ENCODE data around the gene RSPO3.
A peak's percentile ranks its signal among the peaks of the same experiment; 100 is the strongest.
"Not testable (repeated sequence)": the region's sequence is repeated elsewhere in the genome, so short reads cannot be mapped to it uniquely, and the experiment has no call there.

The RSPO3 gene

DNA sequence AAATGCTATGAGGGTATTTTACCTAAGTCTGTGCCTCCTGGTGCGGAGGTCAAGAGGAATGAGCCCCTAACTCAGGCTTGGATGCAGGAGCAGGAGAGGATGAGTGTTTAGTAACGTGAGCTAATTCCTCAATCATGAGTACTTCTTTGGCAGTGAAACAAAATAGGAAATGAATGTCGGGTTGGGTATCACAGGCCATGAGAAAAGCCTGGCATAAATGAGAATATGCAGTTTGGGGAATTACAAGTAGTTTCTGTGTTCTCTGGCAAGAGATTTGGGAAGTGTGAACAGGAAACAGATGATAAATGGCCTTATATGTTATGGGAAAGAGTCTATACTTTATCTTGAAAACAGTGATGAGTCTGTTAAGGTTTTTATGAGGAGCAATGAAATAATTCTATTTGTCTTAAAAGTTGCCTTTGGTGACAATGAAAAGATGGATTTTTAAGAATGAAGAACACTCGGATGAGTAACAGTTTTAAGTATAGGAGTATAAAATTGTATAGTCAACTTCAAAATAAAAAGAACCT, 89.2 kb downstream of the RSPO3 start:
- peak; percentile 6 for DNase-seq

DNA sequence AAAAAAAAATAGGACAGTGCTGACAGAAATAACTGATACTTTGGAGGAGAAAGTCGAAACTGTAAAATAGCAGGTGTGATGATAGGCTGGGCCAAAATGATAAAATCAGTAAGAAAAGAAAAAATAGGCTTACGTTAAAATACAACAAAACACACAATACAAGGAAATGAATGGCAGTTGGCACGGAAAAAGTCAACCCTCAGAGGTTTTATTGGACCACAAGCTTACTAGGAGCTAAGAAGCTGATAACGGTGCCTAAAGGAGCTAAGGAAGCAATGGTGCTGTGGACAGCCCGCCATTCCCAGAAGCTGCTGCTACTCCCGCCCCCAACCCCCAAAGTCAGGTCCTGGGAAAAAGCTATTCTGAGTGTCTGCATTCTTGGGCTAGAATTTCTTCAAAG, 92.3 kb downstream of the RSPO3 start:
- no peak for DNase-seq

DNA sequence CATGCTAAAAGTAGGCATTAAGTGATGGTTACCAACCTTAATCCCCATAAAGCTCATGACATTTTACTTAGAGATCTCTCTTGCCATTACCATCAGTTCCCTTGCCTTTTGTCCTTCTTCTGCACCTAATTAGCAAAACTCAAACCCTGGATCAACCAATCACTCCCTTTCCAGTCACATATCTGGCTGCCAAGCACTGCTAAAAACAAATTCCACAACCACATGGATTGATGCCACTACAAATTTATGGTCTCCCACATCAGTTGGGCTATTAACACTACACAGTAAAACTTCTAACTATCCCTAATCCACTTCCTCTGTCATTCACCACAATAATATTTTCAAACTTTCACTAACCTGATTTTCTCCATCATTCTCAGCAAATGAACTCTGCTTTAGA, 93.9 kb downstream of the RSPO3 start:
- no peak for DNase-seq

DNA sequence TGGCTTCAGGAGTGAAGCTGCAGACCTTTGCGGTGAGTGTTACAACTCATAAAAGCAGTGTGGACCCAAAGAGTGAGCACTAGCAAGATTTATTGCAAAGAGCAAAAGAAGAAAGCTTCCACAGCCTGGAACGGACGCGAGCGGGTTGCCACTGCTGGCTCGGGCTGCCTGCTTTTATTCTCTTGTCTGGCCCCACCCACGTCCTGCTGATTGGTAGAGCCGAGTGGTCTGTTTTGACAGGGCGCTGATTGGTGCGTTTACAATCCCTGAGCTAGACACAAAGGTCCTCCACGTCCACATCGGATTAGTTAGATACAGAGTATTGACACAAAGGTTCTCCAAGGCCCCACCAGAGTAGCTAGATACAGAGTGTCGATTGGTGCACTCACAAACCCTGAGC, 95.6 kb downstream of the RSPO3 start:
- not testable (repeated sequence) for DNase-seq

DNA sequence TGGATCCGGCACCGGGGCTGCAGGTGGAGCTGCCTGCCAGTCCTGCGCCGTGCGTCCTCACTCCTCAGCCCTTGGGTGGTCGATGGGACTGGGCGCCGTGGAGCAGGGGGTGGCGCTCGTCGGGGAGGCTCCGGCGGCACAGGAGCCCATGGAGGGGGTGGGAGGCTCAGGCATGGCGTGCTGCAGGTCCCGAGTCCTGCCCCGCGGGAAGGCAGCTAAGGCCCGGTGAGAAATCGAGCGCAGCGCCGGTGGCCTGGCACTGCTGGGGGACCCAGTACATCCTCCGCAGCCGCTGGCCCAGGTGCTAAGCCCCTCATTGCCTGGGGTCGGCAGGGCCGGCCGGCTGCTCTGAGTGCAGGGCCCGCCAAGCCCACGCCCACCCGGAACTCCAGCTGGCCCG, 96.1 kb downstream of the RSPO3 start:
- DNase-seq: not testable (repeated sequence)

DNA sequence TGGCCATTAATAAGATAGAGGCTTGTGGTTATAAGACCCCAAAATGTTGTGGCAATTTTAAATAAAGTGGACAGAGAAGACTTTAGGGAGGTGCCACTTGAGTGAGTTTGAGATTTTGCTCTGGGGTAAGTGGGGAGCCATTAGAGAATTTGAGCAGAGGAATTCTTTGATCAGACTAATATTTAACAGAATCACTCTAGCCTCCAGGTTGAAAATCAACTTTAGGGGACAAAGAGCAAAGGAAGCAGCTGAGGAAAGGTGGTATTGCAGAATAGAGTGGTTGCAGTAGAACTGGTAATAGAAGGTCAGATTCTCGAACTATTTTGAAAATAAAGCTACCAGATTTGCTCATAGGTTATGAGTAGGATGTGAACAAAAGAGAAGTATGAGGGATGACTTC, 97.5 kb downstream of the RSPO3 start:
- DNase-seq: no peak

DNA sequence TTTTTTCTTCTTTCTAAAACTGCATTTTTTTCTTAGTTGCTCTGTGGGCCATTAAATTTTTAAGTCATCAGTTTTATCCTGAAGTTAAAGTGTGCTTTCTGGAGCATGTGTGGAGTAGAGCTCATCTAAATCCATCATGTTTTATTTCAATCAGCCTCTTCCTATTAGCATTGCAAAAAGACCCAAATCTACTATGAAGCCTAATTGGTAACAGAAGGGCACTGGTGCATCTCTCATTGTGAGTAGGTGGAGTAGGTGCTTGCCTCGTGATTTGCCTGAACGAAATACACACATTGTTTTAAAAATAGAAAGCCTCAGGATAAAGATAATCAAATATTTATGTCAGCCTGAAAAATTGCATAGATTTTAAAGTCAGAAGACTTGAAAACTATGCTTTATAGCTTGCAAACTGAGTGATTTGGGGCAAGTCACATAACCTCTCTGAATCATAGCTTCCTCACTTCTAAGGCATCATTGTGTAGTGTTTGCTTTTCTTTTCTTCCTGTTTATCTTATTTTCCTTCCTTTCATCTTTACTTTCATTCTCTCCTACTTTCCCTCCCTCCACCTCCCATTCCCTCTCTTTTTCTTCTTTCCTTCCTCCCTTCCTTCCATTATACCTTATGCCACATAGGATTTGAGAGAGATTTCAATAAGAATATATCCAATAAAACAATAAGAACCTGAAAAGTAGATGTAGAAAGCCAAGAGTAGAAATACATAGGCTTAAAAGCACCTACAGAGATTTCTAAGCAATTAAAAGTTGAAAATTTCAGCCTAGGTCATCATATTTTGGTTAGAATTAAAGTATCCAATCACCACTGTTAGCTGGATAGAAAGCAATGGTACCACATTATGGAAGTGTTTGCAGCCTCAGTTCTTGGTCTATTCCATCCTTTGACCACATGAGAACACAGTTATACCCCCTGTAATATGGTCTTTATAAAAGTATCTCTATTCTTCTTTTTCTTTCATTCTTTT, 98.6 kb downstream of the RSPO3 start:
- DNase-seq: no peak

DNA sequence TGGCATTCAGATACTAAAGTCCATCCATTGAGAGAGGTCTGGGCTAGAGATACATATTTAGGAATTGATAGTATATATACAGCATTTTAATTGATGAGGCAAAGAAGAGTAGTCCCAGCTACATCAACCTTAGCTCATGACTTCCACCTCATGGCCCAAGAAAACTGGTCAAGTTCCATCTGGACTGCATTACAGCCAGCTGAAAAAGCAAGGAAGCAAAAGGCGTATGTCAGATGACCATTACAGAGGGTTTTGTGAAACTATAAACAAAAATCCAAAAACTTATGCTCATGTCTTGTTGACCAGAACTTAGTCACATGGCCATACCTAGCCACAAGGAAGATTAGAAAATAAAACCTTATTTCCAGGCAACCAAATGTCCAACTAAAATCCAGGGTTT, 101.4 kb downstream of the RSPO3 start:
- no peak for DNase-seq

DNA sequence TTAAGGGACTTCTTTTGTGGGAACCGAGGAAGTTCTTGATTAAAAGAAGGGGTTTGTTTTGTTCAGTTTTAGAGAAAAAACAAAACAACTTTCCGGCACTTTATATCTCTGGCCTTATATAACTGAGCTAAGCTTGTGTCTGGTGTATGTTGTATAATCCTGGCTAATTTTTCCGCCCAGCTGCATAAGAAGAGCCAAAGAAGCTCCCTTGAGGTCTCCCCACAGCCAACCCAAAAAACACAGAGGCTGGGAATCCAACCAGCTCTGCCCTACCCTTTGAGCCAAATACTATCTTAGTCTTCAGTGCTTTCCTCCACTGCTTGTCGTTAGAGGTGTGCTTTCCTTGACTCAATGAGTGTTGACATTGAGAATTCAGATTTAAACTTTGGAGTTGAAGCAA, 102.7 kb downstream of the RSPO3 start:
- DNase-seq: no peak

DNA sequence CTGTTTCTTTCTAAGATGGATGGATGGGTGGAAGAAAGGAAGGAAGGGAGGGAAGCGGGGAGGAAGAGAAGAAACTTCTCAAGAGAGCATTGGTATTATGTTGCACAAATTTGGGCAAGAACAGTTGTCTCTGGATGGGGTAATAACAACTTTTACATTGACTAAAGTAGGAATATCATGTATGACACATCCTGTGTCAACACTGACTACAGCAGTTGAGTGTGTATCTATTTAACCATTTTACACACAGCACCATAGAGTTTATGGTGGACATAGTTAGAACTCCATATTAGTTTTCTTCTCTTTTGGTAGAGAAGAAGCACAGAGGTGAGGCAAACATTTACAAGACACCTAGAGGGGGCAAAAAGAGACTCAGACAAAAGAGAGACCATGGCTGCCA, 103.9 kb downstream of the RSPO3 start:
- no peak for DNase-seq

DNA sequence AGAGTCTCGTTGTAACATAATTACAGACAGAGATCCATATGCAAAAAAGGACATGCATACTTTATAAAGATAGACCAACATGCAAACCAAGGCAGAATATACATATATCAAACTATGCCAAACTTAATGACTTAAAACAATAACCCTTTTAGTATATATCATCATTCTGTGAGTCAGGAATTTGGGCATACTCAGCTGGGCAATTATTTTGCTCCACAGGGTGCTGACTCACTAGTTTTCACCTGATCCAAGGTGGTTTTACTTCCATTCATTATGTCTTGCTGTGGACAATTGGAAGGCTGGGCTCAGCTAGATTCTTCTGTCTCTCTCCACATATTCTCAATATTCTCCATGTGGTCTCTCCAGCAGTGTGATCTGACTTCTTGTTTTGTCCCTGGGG, 107.0 kb downstream of the RSPO3 start:
- DNase-seq: no peak

DNA sequence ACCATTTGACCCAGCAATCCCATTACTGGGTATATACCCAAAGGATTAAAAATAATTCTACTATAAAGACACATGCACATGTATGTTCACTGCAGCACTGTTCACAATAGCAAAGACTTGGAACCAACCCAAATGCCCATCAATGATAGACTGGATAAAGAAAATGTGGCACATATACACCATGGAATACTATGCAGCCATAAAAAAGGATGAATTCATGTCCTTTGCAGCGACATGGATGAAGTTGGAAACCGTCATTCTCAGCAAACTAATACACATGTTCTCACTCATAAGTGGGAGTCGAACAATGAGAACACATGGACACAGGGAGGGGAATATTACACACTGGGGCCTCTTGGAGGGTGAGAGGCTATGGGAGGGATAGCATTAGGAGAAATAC, 115.3 kb downstream of the RSPO3 start:
- not testable (repeated sequence) for DNase-seq

DNA sequence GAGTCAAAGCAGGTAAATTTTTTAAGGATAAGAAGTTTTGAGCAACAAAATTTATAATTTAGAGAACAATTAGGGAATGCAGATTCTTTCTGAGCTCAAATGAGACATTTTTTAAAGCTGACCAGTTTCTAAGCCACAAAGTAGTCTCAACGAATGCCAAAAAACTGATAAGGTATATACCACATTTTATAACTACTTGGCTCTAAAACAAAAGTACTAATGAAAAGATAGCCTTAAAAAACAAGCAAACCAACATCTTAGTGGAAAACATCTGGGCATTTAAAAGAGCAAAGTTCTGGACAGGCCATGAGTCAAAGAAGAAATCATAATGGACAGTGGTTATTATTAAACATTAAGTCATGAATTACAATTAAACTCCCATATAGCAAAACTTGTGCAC, 125.0 kb downstream of the RSPO3 start:
- no peak for DNase-seq
